ENCODE data around the gene GRIK4. TPM values are rescaled to one million over a fixed set of nuclear protein-coding genes. Genes with fewer than 3 reads are reported as not detected.
A peak's percentile ranks its signal among the peaks of the same experiment; 100 is the strongest.

The GRIK4 gene
- total and polyA plus RNA-seq, 7 donors, result 0.04 to 0.11 (median 0.04) TPM; not detected in 4

- WGBS, 3 donors, result 88 to 93% (median 90%) methylated on average over 14 of the region's 14 CpGs
- ATAC-seq, result no peak
- H3K9me3 ChIP-seq, result no peaks in the 10 kb centered on the region
- H3K4me1 ChIP-seq, result no peaks in the 10 kb centered on the region
- TF ChIP-seq, protein P1, sequence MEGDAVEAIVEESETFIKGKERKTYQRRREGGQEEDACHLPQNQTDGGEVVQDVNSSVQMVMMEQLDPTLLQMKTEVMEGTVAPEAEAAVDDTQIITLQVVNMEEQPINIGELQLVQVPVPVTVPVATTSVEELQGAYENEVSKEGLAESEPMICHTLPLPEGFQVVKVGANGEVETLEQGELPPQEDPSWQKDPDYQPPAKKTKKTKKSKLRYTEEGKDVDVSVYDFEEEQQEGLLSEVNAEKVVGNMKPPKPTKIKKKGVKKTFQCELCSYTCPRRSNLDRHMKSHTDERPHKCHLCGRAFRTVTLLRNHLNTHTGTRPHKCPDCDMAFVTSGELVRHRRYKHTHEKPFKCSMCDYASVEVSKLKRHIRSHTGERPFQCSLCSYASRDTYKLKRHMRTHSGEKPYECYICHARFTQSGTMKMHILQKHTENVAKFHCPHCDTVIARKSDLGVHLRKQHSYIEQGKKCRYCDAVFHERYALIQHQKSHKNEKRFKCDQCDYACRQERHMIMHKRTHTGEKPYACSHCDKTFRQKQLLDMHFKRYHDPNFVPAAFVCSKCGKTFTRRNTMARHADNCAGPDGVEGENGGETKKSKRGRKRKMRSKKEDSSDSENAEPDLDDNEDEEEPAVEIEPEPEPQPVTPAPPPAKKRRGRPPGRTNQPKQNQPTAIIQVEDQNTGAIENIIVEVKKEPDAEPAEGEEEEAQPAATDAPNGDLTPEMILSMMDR (IDR thresholded peaks at IDR 0.05), result no peak
- DNase-seq, result no peak
- H3K36me3 ChIP-seq (ENCODE audit: insufficient read depth in 1 of 2, low read depth in 1 of 2), result no peaks in the 10 kb centered on the region
- intact Hi-C loops (cut with DNase I), result no loop called here
- no peak overlapping the region for H3K27ac ChIP-seq
- peaks cover 0 to 22% (median 3%) of the 10 kb centered on the region in 3 donors for H3K27me3 ChIP-seq (ENCODE audit: insufficient read depth in 3 of 3, low read length in 2 of 3)
- no peak overlapping the region for H3K4me3 ChIP-seq
Measured at GRCh38 chr11:120966840-120967239, 455.3 kb downstream of the GRIK4 start.

GRCh38 chr11:120969993-120970392 lies 458.4 kb downstream of the GRIK4 start:
- TF ChIP-seq, protein P1 (IDR thresholded peaks at IDR 0.05), result no peak
- no peak overlapping the region for H3K27ac ChIP-seq
- no peak for DNase-seq
- no peaks in the 10 kb centered on the region for H3K9me3 ChIP-seq
- intact Hi-C loops (cut with DNase I), result no loop called here
- H3K4me3 ChIP-seq, result no peak overlapping the region
- ATAC-seq, result no peak
- H3K4me1 ChIP-seq, result no peaks in the 10 kb centered on the region
- 62 to 80% (median 68%) methylated on average over 6 of the region's 6 CpGs for WGBS, 3 donors
- peaks cover 0 to 20% (median 3%) of the 10 kb centered on the region in 3 donors for H3K27me3 ChIP-seq (ENCODE audit: insufficient read depth in 3 of 3, low read length in 2 of 3)
- H3K36me3 ChIP-seq (ENCODE audit: insufficient read depth in 1 of 2, low read depth in 1 of 2), result no peaks in the 10 kb centered on the region

- H3K27ac ChIP-seq, result no peak overlapping the region
- TF ChIP-seq, protein P1 (IDR thresholded peaks at IDR 0.05), result no peak
- no peaks in the 10 kb centered on the region for H3K36me3 ChIP-seq (ENCODE audit: insufficient read depth in 1 of 2, low read depth in 1 of 2)
- WGBS, 3 donors, result 80 to 91% (median 80%) methylated on average over 4 of the region's 4 CpGs
- peaks cover 0 to 25% (median 3%) of the 10 kb centered on the region in 3 donors for H3K27me3 ChIP-seq (ENCODE audit: insufficient read depth in 3 of 3, low read length in 2 of 3)
- no peak overlapping the region for H3K4me3 ChIP-seq
- intact Hi-C loops (cut with DNase I), result no loop called here
- H3K9me3 ChIP-seq, result no peaks in the 10 kb centered on the region
- no peaks in the 10 kb centered on the region for H3K4me1 ChIP-seq
- ATAC-seq (no peak), DNase-seq (no peak)
Measured at GRCh38 chr11:120971825-120972224, 460.3 kb downstream of the GRIK4 start.

DNA sequence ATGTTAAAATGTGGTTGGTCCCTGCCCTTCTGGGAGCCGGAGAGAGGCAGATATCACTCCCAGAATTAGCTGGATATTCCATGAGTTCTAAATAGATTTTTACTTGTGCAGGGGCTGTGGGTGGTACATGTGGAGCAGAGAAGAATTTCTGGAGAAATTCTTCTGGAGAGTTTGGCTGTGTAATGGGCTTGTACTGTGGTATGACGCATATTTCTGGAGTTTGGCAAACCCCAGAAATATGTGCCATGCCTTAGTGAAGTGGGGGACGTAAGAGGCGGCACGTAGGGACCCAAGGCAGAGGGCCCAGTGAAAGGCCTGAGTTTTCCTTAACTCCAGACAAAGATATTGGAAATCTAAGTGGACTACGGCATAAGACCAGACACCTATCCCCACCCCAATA lies 461.1 kb downstream of the GRIK4 start:
- H3K36me3 ChIP-seq (ENCODE audit: insufficient read depth in 1 of 2, low read depth in 1 of 2), result no peaks in the 10 kb centered on the region
- no peak for ATAC-seq
- TF ChIP-seq, protein P1 (IDR thresholded peaks at IDR 0.05), result no peak
- WGBS, 3 donors, result 67 to 82% (median 75%) methylated on average over 6 of the region's 6 CpGs
- no peaks in the 10 kb centered on the region for H3K9me3 ChIP-seq
- H3K27me3 ChIP-seq (ENCODE audit: insufficient read depth in 3 of 3, low read length in 2 of 3), result peaks cover 0 to 25% (median 3%) of the 10 kb centered on the region in 3 donors
- no peak overlapping the region for H3K27ac ChIP-seq
- H3K4me1 ChIP-seq, result no peaks in the 10 kb centered on the region
- DNase-seq, result no peak
- intact Hi-C loops (cut with DNase I), result no loop called here
- H3K4me3 ChIP-seq, result no peak overlapping the region

DNA sequence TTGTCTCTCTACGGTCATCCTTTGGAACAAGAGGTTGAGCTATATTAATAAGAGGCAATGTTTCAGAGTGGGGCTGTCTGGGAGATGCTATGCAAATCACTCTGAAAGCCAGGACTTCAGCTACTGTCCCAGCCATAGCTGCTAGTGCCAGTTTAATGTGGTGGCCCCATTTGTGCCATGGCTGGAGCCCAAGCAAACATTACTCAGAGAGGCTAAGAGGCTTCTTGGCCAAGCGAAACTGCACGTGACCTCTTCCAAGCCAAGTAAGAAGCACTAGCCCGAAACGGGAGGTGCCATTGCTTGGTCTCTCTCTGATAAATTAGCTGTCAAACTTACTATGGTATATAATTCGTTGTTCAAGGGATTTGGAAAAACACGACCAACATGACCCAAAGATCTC lies 462.0 kb downstream of the GRIK4 start:
- Histone ChIP-seq H3K4me3 (no peak overlapping the region), H3K9me3 (no peaks in the 10 kb centered on the region), H3K36me3 (ENCODE audit: insufficient read depth in 1 of 2, low read depth in 1 of 2) (no peaks in the 10 kb centered on the region), H3K27me3 (ENCODE audit: insufficient read depth in 3 of 3, low read length in 2 of 3) (peaks cover 0 to 25% (median 3%) of the 10 kb centered on the region in 3 donors), H3K4me1 (no peaks in the 10 kb centered on the region), H3K27ac (no peak overlapping the region)
- intact Hi-C loops (cut with DNase I), result no loop called here
- no peak for DNase-seq
- 32 to 41% (median 40%) methylated on average over 7 of the region's 7 CpGs for WGBS, 3 donors
- peak in 3 of 4 donors; percentile 35 to 40 (median 36) for ATAC-seq
- TF ChIP-seq, protein P1 (IDR thresholded peaks at IDR 0.05), result no peak
